Endodermal cell (in vitro differentiated cells): ENCODE measurements around the gene SETD9. TPM values are rescaled to one million over a fixed set of nuclear protein-coding genes. Genes with fewer than 3 reads are reported as not detected.

Experiments used
- DNase-seq: peaks from one replicate; pipeline ENCODE4 v3.0.0-alpha.2; 2017
- H3K27ac ChIP-seq: 2 replicates; pipeline ENCODE4 v1.5.1; 2013; ENCODE audit warnings: mild to moderate bottlenecking, low read depth, low read length, moderate library complexity
- H3K27me3 ChIP-seq: 2 replicates; pipeline ENCODE4 v1.6.1; 2013; ENCODE audit warnings: mild to moderate bottlenecking, low read length, moderate library complexity; ENCODE audit not compliant: insufficient read depth, control insufficient read depth, poor library complexity, severe bottlenecking
- H3K36me3 ChIP-seq: 2 replicates; pipeline ENCODE4 v1.7.0; 2013; ENCODE audit warnings: mild to moderate bottlenecking, low read length, moderate library complexity; ENCODE audit not compliant: control insufficient read depth, insufficient read depth
- H3K4me1 ChIP-seq: one replicate; pipeline ENCODE4 v1.7.0; 2013; ENCODE audit warnings: low read length; ENCODE audit not compliant: control insufficient read depth, insufficient read depth
- H3K4me3 ChIP-seq: 2 replicates; pipeline ENCODE4 v1.5.1; 2013; ENCODE audit warnings: mild to moderate bottlenecking, low read length, moderate library complexity
- H3K9ac ChIP-seq: 2 replicates; pipeline ENCODE4 v1.6.1; 2013; ENCODE audit warnings: mild to moderate bottlenecking, low read length, moderate library complexity; ENCODE audit not compliant: poor library complexity, severe bottlenecking; ENCODE audit errors: extremely low read depth
- H3K9me3 ChIP-seq: 2 replicates; pipeline ENCODE4 v1.6.1; 2013; ENCODE audit warnings: mild to moderate bottlenecking, low read length, moderate library complexity; ENCODE audit not compliant: control insufficient read depth
- H3K27ac Mint-ChIP-seq: 2 replicates; pipeline ENCODE4 v1.8.0; 2020; ENCODE audit warnings: mixed read lengths
- H3K27me3 Mint-ChIP-seq: 2 replicates; pipeline ENCODE4 v1.8.0; 2021; ENCODE audit warnings: mild to moderate bottlenecking, mixed read lengths; ENCODE audit not compliant: insufficient read depth
- H3K36me3 Mint-ChIP-seq: 2 replicates; pipeline ENCODE4 v1.8.0; 2020; ENCODE audit warnings: low read depth, mixed read lengths
- H3K4me1 Mint-ChIP-seq: 2 replicates; pipeline ENCODE4 v1.8.0; 2020; ENCODE audit warnings: mixed read lengths
- H3K4me3 Mint-ChIP-seq: 2 replicates; pipeline ENCODE4 v1.8.0; 2020; ENCODE audit warnings: mild to moderate bottlenecking, moderate library complexity, mixed read lengths
- H3K9me3 Mint-ChIP-seq: 2 replicates; pipeline ENCODE4 v1.8.0; 2020; ENCODE audit warnings: mild to moderate bottlenecking, mixed read lengths
- CTCF ChIP-seq: fragments of 200-600 bp; sonication (generic); conservative IDR thresholded peaks from 2 replicates; pipeline ENCODE4 v1.5.0; 2021; ENCODE audit warnings: antibody characterized with exemption, mild to moderate bottlenecking
- WGBS, 2 experiments: methylation state at CpG; one replicate each; pipeline versions ENCODE4 v1.1.5 to v1.1.7; 2013; ENCODE audit warnings: missing lambda C conversion rate in 2 of 2, mixed read lengths in 1 of 2; ENCODE audit not compliant: insufficient coverage in 1 of 2, insufficient read length in 1 of 2; 5-methylcytosine and 5-hydroxymethylcytosine counted together
- total RNA-seq, 2 donors: library from RNA; stranded (reverse); fragmentation: NEBNext Ultra II Directional in 1 of 2; extraction: Animal tissue kit (Norgen Biotek cat#: 25700) in 1 of 2; gene quantifications; 2 replicates in 1 of 2; 3 replicates in 1 of 2; pipeline ENCODE4 v1.2.1, GENCODE V29; 2021

Gene SETD9
- total RNA-seq, 2 donors from 2014 or later, result 5.0 to 14.9 TPM

- peaks cover 33% of the 10 kb centered on the region for H3K36me3 Mint-ChIP-seq
- Histone ChIP-seq H3K4me3 (no peak overlapping the region), H3K9ac (no peak overlapping the region), H3K27ac (no peak overlapping the region), H3K9me3 (no peaks in the 10 kb centered on the region), H3K27me3 (no peaks in the 10 kb centered on the region), H3K36me3 (peaks cover 77% of the 10 kb centered on the region), H3K4me1 (no peaks in the 10 kb centered on the region)
- no peaks in the 10 kb centered on the region for H3K27me3 Mint-ChIP-seq
- no peaks in the 10 kb centered on the region for H3K9me3 Mint-ChIP-seq
- DNase-seq, result no peak
- 87% methylated on average over 1 of the region's 2 CpGs; no CpG with 5 or more reads in 1 of the 2 experiments for WGBS, 2 experiments
- TF ChIP-seq CTCF, result no peak
- H3K27ac Mint-ChIP-seq, result no peak overlapping the region
- no peak overlapping the region for H3K4me3 Mint-ChIP-seq
- no peaks in the 10 kb centered on the region for H3K4me1 Mint-ChIP-seq
These were observed 37.6 kb upstream of the SETD9 start for GRCh38 chr5:56871777-56872176.

GRCh38 chr5:56873056-56873455 is 36.3 kb upstream of the SETD9 start:
- Histone ChIP-seq H3K9ac (no peak overlapping the region), H3K4me1 (no peaks in the 10 kb centered on the region), H3K36me3 (peaks cover 74% of the 10 kb centered on the region), H3K27ac (no peak overlapping the region), H3K4me3 (no peak overlapping the region), H3K27me3 (no peaks in the 10 kb centered on the region), H3K9me3 (no peaks in the 10 kb centered on the region)
- WGBS, 2 experiments, result 95% methylated on average over 3 of the region's 3 CpGs; no CpG with 5 or more reads in 1 of the 2 experiments
- Mint-ChIP-seq H3K4me3 (no peak overlapping the region), H3K9me3 (no peaks in the 10 kb centered on the region), H3K4me1 (peaks cover 2% of the 10 kb centered on the region), H3K36me3 (peaks cover 38% of the 10 kb centered on the region), H3K27me3 (no peaks in the 10 kb centered on the region), H3K27ac (no peak overlapping the region)
- no peak for DNase-seq
- no peak for TF ChIP-seq CTCF

- H3K27me3 ChIP-seq, result no peaks in the 10 kb centered on the region
- H3K4me1 Mint-ChIP-seq, result peaks cover 2% of the 10 kb centered on the region
- no peak for DNase-seq
- H3K36me3 ChIP-seq, result peaks cover 90% of the 10 kb centered on the region
- H3K4me1 ChIP-seq, result no peaks in the 10 kb centered on the region
- H3K9me3 Mint-ChIP-seq, result no peaks in the 10 kb centered on the region
- H3K9ac ChIP-seq, result no peak overlapping the region
- H3K27ac Mint-ChIP-seq, result no peak overlapping the region
- H3K4me3 Mint-ChIP-seq, result no peak overlapping the region
- peaks cover 42% of the 10 kb centered on the region for H3K36me3 Mint-ChIP-seq
- no peak overlapping the region for H3K27ac ChIP-seq
- no peak for TF ChIP-seq CTCF
- H3K4me3 ChIP-seq, result no peak overlapping the region
- no peaks in the 10 kb centered on the region for H3K27me3 Mint-ChIP-seq
- WGBS, 2 experiments, result 94 to 100% methylated on average over 2 to 3 of the region's 3 CpGs
- H3K9me3 ChIP-seq, result no peaks in the 10 kb centered on the region
These were observed 33.1 kb upstream of the SETD9 start for GRCh38 chr5:56876327-56876726.
